T-helper 1 cell treated with Interleukin-12 subunit alpha and Interleukin-12 subunit beta and Interleukin-4 antibody, amounts not matched to agents 30 μg/mL and 1 μg/mL, for 36 hours (primary cell): Measurements from ENCODE around the gene CSMD2.

Source experiments
- H3K27ac Mint-ChIP-seq: one replicate; pipeline ENCODE4 v1.8.0; 2021; ENCODE audit warnings: mild to moderate bottlenecking, mixed read lengths
- H3K27me3 Mint-ChIP-seq: one replicate; pipeline ENCODE4 v1.8.0; 2021; ENCODE audit warnings: low read depth, mixed read lengths
- H3K36me3 Mint-ChIP-seq: one replicate; pipeline ENCODE4 v1.8.0; 2021; ENCODE audit warnings: low read depth, mixed read lengths
- H3K4me1 Mint-ChIP-seq: one replicate; pipeline ENCODE4 v1.8.0; 2021; ENCODE audit warnings: low read depth, mixed read lengths
- H3K4me3 Mint-ChIP-seq: one replicate; pipeline ENCODE4 v1.8.0; 2021; ENCODE audit warnings: mild to moderate bottlenecking, moderate library complexity, mixed read lengths
- H3K9me3 Mint-ChIP-seq: one replicate; pipeline ENCODE4 v1.8.0; 2021; ENCODE audit warnings: mixed read lengths

CSMD2 gene

DNA sequence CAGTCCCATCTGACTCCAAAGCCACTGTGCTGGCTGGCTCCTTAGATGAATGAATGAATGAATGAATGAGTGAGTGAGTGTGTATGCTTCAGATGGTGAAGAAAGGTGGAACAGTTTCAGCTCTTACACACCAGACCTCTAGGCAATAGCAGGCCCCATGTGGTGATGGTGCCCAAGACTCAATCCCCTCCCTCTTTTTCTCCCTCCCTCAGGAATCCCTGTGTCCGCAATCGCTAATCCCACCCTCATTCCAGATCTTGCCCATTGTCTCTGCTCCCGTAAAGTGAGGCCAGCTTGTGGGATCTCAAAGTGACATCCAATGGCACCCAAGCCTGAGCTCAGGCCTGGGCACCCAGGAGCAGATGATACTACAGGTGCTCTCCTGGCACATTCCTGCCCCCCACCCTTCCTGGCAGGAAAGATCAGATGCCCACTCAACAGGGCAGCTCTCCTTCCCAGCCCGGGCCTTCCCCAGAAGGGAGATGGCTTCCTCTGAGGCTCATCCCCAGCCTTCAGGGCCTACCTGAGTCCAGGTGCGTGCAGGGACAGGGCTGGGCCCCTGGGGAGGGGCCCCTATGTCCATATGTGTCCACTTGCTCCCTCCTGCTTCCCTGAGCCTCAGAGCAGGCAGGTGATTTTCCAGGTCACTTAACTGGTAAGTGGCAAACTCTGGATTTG lies 194.7 kb downstream of the CSMD2 start:
- Mint-ChIP-seq H3K36me3 (no peaks in the 10 kb centered on the region), H3K27ac (no peak overlapping the region), H3K27me3 (no peaks in the 10 kb centered on the region), H3K4me1 (no peaks in the 10 kb centered on the region), H3K9me3 (no peaks in the 10 kb centered on the region), H3K4me3 (no peak overlapping the region)

DNA sequence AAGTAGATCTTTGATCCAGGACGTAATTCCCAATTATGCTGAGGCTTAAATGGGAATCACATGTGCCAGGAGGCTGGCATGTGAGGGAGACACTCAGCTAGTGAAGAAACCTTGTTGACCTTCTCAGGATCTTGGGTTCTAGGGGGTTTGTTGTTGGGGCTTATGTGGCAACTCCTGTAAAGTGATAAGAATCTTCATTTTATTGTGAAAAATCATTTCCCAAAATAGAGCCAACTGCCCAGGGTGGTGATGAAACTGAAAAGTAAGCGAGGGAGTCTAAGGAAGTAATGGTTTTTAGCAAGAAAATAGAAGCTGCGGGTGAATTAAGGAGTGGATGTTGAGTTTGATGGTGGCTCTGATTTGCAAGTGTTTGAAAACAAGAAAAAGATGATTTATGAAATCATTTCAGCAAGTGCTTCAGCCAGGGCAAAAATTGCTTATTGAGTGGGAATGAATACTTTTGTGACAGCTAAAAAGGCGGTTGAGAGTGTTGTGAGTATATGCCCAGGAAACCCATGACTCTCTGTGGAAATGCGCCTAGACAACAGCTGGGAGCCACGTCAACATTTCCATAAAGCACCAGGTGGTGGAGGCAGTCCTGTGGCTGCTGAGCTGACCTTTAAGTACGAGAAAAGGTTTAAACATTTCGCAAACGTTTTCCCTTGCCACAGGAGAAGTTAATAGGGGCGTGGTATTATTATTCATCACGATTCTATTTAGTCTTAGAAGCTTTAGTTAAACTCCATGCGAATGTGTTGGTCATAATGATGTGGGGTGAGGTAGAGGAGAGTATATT lies 198.5 kb downstream of the CSMD2 start:
- H3K4me1 Mint-ChIP-seq: no peaks in the 10 kb centered on the region

DNA sequence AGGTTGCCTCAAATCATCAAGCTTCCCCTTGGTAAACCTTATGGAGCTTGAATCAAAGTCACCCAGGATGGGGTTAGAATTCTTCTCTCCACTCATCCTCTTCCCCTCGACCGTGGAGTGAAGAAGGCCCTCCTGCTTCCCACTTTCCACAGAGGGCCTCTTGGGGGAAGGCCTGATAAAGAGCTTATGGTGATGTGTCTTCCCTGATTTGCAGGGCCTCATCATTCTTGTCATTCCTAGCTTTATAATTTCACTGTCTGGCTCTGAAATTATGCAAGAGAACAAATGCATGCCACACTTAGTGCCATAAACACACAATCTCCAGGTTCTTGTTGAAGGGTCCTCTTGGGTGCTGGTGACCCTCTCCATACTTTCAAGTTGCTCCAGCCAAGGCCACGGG lies 199.9 kb downstream of the CSMD2 start:
- Mint-ChIP-seq H3K36me3 (no peaks in the 10 kb centered on the region), H3K4me3 (no peak overlapping the region), H3K4me1 (no peaks in the 10 kb centered on the region), H3K27me3 (no peaks in the 10 kb centered on the region), H3K9me3 (no peaks in the 10 kb centered on the region), H3K27ac (no peak overlapping the region)

More for the DNA sequence above, 198.5 kb downstream of the CSMD2 start:
- no peaks in the 10 kb centered on the region for H3K36me3 Mint-ChIP-seq
- H3K27me3 Mint-ChIP-seq: no peaks in the 10 kb centered on the region
- H3K27ac Mint-ChIP-seq: no peak overlapping the region
- no peaks in the 10 kb centered on the region for H3K9me3 Mint-ChIP-seq
- no peak overlapping the region for H3K4me3 Mint-ChIP-seq

DNA sequence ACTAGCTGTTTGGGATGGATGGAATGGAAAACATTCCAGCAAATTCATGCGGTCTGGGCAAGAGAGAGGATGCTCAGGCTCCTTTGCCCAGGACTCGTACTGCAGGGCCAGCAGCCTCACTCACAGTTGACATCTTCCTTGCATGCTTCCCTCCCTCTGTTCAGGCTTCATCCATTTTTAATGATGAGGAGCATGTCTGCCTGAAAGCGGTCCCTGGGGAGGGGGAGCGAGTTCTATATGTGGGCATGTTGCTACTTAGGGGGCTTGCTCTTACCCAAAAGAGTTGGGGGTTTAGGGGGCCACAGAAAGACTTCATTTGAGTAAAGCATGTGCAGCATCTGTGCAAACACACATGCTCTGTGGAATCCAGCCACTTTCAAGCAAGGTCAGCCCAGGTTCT lies 203.0 kb downstream of the CSMD2 start:
- no peaks in the 10 kb centered on the region for H3K36me3 Mint-ChIP-seq
- no peaks in the 10 kb centered on the region for H3K27me3 Mint-ChIP-seq
- no peaks in the 10 kb centered on the region for H3K9me3 Mint-ChIP-seq
- H3K4me3 Mint-ChIP-seq: no peak overlapping the region
- H3K27ac Mint-ChIP-seq: no peak overlapping the region
- no peaks in the 10 kb centered on the region for H3K4me1 Mint-ChIP-seq

DNA sequence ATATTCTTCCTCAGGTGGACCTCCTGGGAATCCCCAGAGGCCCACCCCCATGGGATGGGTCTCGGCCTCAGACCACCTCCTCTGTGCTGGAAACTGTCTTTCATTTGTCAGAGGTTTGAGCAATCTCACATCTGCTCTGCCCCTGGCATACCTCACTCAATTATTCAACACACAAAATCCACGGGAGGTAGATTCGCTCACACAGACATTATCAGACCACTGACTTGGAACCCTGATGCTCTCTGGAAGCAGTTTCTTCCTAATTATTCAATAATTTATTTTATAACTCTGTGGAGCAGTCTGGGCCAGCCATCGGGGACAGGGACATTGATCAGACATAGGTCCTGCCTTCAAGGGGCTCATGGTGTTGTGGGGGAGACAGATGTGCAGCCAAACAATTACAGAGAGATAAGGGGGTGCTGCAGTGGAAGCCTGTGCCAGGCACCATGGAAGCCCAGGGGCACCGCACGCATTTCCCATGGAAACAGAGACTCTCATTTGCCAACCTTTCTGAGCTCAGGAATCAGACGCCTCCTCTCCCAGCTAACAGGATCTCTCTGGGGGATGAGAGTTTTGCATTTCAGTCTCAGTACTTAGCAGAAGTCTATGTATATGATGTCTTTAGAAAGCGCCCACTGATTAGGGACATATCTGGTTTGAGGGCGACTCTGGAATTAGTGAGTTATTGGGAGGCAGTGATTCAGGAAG lies 204.7 kb downstream of the CSMD2 start:
- no peaks in the 10 kb centered on the region for H3K36me3 Mint-ChIP-seq
- no peaks in the 10 kb centered on the region for H3K27me3 Mint-ChIP-seq
- H3K9me3 Mint-ChIP-seq: no peaks in the 10 kb centered on the region
- no peak overlapping the region for H3K4me3 Mint-ChIP-seq
- no peak overlapping the region for H3K27ac Mint-ChIP-seq
- no peaks in the 10 kb centered on the region for H3K4me1 Mint-ChIP-seq

DNA sequence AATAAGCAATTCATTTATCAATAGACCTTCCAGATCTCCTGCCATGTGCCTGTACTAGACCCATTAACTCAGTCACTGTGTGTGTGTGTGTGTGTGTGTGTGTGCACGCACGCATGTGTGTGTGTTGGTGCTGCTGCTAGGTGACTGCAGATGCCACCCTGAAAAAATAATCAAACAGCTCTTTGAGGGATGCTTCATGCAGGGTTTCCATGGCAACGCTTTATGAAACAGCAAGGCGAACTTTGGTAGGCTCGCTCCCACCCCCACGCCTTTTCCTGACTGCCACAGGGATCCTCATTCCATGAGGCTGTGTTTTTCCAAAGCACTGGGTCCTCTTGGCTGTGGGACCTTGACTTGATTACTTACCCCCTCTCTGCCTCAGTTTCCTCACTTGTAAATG lies 207.2 kb downstream of the CSMD2 start:
- no peaks in the 10 kb centered on the region for H3K9me3 Mint-ChIP-seq
- no peaks in the 10 kb centered on the region for H3K27me3 Mint-ChIP-seq
- H3K36me3 Mint-ChIP-seq: no peaks in the 10 kb centered on the region
- H3K4me3 Mint-ChIP-seq: no peak overlapping the region
- no peaks in the 10 kb centered on the region for H3K4me1 Mint-ChIP-seq
- no peak overlapping the region for H3K27ac Mint-ChIP-seq

DNA sequence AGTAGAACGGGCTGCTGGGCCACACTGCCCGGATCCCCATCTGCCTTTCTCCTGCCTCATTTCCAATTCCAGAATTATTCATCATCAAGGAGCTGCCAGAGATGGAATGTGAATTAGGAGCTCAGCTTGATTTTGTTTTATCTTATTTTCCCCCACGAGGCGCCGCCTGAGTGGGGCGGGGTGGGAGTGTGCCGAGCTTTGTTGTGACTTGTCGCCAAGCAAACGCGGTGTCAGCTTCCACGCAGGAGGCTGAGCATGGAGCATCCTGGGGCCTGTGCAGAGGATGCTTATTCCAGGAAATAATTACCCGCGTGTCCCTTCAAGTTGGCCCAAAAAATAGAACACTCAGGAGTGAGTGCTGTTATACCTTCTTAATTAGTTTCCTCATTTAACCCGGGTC lies 209.9 kb downstream of the CSMD2 start:
- no peak overlapping the region for H3K4me3 Mint-ChIP-seq
- no peaks in the 10 kb centered on the region for H3K9me3 Mint-ChIP-seq
- H3K36me3 Mint-ChIP-seq: no peaks in the 10 kb centered on the region
- no peaks in the 10 kb centered on the region for H3K27me3 Mint-ChIP-seq
- no peak overlapping the region for H3K27ac Mint-ChIP-seq
- H3K4me1 Mint-ChIP-seq: no peaks in the 10 kb centered on the region

DNA sequence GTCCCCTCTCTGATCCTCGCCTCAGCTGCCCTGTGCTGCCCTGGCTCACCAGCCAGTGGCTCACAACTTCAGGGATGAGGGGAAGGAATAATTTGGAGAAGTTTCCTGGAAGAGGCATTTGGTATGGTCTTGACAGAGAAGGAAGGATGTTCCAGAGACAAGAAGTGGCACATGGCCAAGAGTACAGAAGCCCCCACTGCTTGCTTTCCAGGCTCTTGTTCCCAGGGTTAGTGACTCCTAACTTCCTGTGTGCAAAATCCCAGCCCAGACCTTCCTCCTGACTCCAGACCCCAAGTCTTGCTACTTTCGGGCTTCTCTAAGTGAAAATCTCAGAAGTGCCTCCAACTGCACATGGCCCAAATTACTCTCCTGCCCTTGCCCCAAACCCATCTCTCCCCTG lies 215.5 kb downstream of the CSMD2 start:
- Mint-ChIP-seq H3K4me3 (no peak overlapping the region), H3K27ac (no peak overlapping the region), H3K9me3 (no peaks in the 10 kb centered on the region), H3K36me3 (no peaks in the 10 kb centered on the region), H3K4me1 (no peaks in the 10 kb centered on the region), H3K27me3 (no peaks in the 10 kb centered on the region)

DNA sequence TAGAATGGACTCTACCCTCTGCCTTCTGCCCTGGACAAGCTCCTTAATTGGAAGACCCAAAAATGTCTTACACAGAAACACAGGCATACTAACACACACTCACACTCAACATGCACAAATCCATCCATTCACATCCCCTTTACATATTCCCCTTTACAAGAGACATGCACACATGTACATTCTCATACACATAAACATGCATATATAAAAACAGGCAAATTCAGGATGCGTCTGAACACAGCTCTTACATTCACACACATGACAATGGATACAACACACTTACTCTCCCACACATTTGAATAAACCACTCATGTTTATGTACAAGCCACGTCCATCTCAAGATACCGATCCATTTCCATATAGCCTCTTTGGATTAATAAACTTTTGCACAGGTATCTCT lies 216.7 kb downstream of the CSMD2 start:
- no peaks in the 10 kb centered on the region for H3K9me3 Mint-ChIP-seq
- no peaks in the 10 kb centered on the region for H3K36me3 Mint-ChIP-seq
- H3K27me3 Mint-ChIP-seq: no peaks in the 10 kb centered on the region
- H3K4me1 Mint-ChIP-seq: no peaks in the 10 kb centered on the region
- no peak overlapping the region for H3K27ac Mint-ChIP-seq
- H3K4me3 Mint-ChIP-seq: no peak overlapping the region

DNA sequence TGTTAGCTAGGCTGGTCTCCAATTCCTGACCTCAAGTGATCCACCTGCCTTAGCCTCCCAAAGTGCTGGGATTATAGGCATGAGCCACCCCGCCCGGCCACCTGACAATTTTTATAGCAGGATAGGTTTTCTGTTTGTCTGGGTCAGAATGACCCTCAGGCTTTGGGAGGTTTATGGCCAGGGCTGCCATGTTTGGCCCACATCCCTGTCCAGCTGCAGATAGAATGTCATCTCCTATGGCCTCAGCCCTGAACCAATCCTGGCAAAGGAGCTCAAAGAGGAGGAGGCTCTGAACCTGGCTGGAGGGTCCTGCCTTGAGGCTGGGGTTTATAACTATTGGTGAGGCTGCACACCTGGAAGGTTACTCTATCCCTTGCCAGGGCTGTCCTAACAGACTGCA lies 218.2 kb downstream of the CSMD2 start:
- Mint-ChIP-seq H3K4me1 (no peaks in the 10 kb centered on the region), H3K9me3 (no peaks in the 10 kb centered on the region)

DNA sequence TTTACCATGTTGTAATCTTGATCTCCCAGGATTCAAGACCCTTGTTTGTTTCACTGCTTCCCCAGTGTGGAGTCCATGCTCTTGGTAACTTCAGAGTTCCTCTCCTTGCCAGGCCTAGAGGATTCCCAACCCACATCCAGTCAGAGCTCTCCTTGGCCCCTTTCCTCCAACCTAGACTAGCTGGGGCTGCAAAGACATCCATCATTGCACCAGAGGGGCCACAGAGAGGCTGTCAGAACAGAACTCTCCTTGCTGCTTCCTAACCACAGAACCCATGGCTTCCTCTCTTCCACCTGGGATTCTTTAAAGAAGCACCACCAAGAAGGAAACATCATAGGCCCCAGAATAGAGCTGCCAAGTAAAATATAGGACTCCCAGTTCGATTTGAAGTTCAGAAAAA lies 220.2 kb downstream of the CSMD2 start:
- no peak overlapping the region for H3K4me3 Mint-ChIP-seq
- no peaks in the 10 kb centered on the region for H3K36me3 Mint-ChIP-seq
- H3K9me3 Mint-ChIP-seq: no peaks in the 10 kb centered on the region
- H3K27me3 Mint-ChIP-seq: no peaks in the 10 kb centered on the region
- H3K4me1 Mint-ChIP-seq: no peaks in the 10 kb centered on the region
- H3K27ac Mint-ChIP-seq: no peak overlapping the region

More for the DNA sequence above, 218.2 kb downstream of the CSMD2 start:
- H3K27me3 Mint-ChIP-seq: no peaks in the 10 kb centered on the region
- no peak overlapping the region for H3K4me3 Mint-ChIP-seq
- H3K27ac Mint-ChIP-seq: no peak overlapping the region
- H3K36me3 Mint-ChIP-seq: no peaks in the 10 kb centered on the region

DNA sequence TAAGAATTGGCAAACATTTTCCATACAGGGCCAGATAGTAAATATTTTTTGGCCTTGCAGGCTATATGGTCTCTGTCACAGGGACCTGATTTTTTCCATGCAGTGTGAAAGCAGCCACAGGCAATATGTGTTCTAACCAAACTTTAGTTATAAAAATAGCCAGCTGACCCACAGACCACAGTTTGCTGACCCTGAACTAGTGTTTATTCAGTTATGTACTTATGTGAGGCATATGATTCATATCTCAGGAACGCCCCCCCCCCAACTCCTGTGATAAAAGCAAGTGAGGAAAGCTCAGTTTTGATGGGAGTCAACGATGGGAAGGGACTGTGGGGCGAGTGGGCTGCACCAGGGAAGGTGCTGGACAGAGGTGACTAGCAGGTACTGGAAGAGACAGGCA lies 221.1 kb downstream of the CSMD2 start:
- H3K27me3 Mint-ChIP-seq: no peaks in the 10 kb centered on the region
- H3K36me3 Mint-ChIP-seq: no peaks in the 10 kb centered on the region
- peaks cover 3% of the 10 kb centered on the region for H3K9me3 Mint-ChIP-seq
- no peak overlapping the region for H3K4me3 Mint-ChIP-seq
- no peaks in the 10 kb centered on the region for H3K4me1 Mint-ChIP-seq
- H3K27ac Mint-ChIP-seq: no peak overlapping the region

DNA sequence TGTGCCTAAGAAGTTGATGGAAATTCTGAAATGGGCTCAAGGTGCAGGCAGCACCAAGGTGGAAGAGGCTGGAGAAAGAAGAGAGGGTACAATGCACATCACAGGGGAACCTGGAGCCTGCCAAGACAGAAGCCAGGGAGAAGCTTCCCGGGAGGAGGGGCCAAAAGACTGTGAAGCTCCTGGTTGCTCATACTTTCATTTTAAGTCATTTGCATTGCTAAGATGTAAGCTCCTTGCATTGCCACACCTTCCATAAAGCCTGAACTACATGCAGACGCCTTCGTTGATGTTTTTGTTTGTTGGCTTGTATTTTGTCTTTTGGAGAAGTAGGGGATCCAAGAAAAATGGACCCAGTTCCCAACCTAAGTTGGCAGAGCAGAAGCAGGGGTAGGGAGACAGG lies 232.2 kb downstream of the CSMD2 start:
- no peaks in the 10 kb centered on the region for H3K9me3 Mint-ChIP-seq
- no peaks in the 10 kb centered on the region for H3K36me3 Mint-ChIP-seq
- no peak overlapping the region for H3K27ac Mint-ChIP-seq
- H3K4me3 Mint-ChIP-seq: no peak overlapping the region
- H3K27me3 Mint-ChIP-seq: no peaks in the 10 kb centered on the region
- H3K4me1 Mint-ChIP-seq: no peaks in the 10 kb centered on the region

DNA sequence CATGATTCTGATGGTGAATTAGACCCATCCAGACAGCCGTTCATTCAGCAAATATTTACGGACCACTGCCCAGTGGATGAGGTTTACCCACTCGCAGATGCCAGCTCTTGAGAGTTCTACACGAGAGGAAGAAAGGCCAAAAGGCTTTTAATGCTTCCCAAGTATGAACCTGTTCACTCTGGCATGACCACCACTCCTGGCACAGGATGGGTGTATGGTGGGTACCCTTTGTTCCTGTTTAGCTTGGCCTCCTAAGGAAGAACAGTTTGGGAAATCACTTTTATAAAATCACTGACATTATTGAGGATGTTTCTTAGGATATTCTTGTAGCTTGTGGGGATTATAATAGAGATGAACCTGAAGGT lies 233.9 kb downstream of the CSMD2 start:
- no peaks in the 10 kb centered on the region for H3K4me1 Mint-ChIP-seq
- H3K4me3 Mint-ChIP-seq: no peak overlapping the region
- H3K9me3 Mint-ChIP-seq: no peaks in the 10 kb centered on the region
- no peaks in the 10 kb centered on the region for H3K27me3 Mint-ChIP-seq
- no peaks in the 10 kb centered on the region for H3K36me3 Mint-ChIP-seq
- no peak overlapping the region for H3K27ac Mint-ChIP-seq
